GM18517 (cell line): ENCODE data around the gene ZSCAN10.

Experiments used
- ATAC-seq: cut with Tn5 transposase; IDR thresholded peaks from one replicate; pipeline ENCODE4 v1.9.1; 2021; ENCODE audit warnings: mild to moderate bottlenecking, moderate library complexity; ENCODE audit not compliant: unreplicated experiment

ZSCAN10 gene

GRCh38 chr16:3049921-3050481, 49.1 kb downstream of the ZSCAN10 start:
- no peak for ATAC-seq

DNA sequence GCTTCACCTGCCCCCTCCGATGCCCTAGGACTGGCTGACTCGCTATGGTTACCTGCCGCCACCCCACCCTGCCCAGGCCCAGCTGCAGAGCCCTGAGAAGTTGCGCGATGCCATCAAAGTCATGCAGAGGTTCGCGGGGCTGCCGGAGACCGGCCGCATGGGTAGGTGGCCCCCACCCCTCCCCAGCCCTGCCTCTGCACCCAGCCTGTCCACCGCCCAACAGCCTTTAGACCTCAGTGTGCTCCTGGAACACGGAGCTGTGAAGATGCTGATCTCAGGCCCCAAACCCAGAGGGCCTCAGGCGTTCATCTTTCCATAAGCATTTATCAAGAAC, 51.7 kb downstream of the ZSCAN10 start:
- no peak for ATAC-seq

DNA sequence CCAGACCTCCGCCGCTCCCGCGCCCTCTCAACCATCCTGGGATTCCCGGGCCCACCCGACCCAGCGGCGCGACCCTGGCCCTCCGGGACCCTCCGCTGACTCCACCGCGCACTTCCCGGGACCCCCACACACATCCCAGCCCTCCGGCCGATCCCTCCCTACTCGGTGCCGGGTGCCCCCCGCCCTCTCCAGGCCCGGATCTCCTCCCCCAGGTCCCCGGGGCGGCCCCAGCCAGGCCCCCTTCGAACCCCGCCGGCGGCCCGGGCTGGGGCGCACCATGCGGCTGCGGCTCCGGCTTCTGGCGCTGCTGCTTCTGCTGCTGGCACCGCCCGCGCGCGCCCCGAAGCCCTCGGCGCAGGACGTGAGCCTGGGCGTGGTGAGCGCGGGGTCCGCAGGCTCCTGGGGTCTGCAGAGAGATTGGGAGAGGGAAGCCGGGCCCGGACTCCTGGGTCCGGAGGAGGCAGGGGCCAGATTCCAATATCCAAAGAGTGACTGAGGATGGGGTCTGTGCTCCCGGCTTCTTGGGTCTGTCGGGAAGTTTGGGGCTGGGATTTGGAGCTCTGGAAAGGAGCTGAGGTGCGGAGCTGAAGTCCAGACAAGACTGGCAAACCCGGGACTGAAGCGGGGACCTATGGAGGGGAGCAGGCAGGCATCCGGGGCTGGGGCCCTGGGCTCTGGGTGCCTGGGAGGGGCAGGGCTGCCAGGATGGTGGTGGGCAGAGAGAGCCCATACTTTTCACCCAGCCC, 52.3 kb downstream of the ZSCAN10 start:
- ATAC-seq = no peak

GRCh38 chr16:3045758-3046640, 53.1 kb downstream of the ZSCAN10 start, which contains the start of gene MMP25:
Gene MMP25 (plus strand): TSS chr16:3046561. CDS start chr16:3046918, 357 bp downstream.
- no peak for ATAC-seq

- no peak for ATAC-seq
Measured at GRCh38 chr16:3044708-3045107, 54.4 kb downstream of the ZSCAN10 start.

DNA sequence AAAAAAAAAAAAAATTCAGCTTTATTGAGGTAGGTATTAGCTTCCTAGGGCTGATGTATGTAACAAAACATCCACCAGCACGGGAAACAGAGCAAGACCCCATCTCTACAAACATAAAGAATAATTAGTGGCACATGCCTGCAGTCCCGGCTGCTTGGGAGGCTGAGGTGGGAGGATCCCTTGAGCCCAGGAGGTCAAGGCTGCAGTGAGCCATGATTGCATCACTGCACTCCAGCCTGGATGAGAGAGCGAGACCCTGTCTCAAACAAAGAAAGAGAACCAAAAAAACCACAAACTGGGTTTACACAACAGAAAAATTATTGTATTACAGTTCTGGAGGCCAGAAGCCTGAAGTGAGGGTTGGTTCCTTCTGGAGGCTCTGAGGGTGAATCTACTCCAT, 56.7 kb downstream of the ZSCAN10 start:
- no peak for ATAC-seq

DNA sequence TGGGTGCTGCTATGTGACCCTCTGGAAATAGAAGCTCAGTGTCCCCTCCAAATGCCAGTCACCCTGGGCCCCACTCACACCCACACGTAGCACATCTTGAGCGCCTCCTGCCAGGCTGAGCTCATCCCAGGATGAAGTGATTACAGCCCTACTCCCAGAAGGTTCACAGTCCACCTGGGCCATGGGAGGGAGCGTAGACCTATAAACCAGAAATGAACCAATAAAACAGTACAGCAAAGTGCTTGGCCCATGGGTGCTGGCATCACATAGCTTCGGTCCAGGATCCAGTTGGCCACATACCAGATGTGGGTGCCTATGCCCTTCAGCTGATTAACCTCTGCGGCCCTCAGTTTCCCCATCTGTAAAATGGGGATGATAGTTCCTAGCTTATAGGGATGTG, 60.2 kb downstream of the ZSCAN10 start:
- no peak for ATAC-seq
